AG09309 (cell line): Measurements from ENCODE around the gene TMEM260.
A peak's percentile ranks its signal among the peaks of the same experiment; 100 is the strongest.

Source experiments
- DNase-seq: peaks from one replicate; pipeline ENCODE4 v3.0.0-alpha.2; 2010; ENCODE audit warnings: low read depth
- H3K4me3 ChIP-seq: 2 replicates; pipeline ENCODE4 v1.5.1; 2011; ENCODE audit warnings: mild to moderate bottlenecking, low read depth, low read length, moderate library complexity; ENCODE audit not compliant: control insufficient read depth
- CTCF ChIP-seq: IDR thresholded peaks from 2 replicates; pipeline ENCODE4 v1.5.1; 2011; ENCODE audit warnings: mild to moderate bottlenecking, low read depth, low read length, inconsistent platforms; ENCODE audit not compliant: insufficient read depth, control insufficient read depth; ENCODE audit errors: missing control alignments

Gene TMEM260

DNA sequence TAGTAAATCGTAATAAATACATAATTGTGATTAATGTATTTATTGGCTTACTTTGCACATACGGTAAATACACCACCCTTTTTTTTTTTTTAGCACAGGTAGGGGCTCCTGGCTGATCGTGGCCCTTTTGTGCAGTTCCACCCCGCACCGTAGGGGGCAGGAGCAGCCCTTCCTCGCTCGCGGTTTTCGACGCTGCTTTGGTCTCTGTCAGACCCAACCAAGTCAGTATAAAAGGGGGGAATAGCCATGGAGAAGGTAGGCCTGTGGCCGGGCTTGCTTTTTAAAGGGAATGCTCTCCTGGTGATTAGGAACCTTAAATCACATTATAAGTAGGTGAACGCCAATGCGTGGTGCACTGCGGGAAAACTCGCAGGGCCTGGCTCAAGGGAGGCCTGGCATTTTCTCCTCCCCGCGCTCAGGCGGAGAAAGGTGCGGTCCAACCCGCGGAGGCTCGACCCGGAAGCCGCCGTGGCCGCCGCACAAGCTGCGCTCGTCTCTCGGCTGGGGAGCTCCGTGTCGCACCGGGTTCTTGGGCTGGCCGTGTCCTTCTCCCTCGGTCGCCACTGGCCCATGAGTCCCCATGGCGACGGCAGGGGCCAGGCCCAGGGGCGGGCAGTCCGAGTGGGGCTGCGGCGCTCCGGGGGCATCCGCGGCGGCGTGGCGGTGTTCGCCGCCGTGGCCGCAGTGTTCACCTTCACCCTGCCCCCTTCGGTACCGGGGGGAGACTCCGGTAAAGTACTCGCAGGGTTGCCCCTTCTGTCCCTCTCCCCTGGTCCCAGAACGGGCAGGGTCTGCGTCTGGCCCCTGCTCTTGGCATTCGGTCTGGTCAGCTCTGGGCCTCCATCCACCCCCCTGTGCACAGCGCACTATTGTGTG, at the start of gene TMEM260:
Gene TMEM260, plus strand, starts transcription at position 454 of the 876 bp plus-strand sequence. Its CDS starts 117 bp downstream, at position 571.
- H3K4me3 ChIP-seq: peak within 1 kb of the TSS; percentile 91
- DNase-seq: peak; percentile 54
- TF ChIP-seq CTCF: peak; percentile 93

DNA sequence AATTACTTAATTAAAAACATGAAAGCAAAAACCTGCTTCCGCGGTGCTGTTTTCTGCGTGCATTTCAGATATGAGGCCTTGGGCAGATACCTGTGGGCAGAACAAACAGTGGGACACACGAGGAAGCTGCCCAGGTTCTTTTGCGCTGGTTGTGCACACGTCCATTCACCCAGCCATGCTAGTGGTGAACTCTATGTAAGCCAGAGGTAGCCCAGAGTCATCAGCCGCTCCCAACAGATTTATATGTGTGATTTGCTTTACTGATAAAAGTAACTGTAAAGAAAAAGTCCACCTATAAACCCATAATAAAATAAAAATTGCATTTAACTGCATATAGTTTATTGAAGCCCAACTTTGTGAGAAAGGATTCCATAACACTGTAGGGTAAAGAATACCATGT, 47.1 kb upstream of the TMEM260 start:
- TF ChIP-seq CTCF: no peak

DNA sequence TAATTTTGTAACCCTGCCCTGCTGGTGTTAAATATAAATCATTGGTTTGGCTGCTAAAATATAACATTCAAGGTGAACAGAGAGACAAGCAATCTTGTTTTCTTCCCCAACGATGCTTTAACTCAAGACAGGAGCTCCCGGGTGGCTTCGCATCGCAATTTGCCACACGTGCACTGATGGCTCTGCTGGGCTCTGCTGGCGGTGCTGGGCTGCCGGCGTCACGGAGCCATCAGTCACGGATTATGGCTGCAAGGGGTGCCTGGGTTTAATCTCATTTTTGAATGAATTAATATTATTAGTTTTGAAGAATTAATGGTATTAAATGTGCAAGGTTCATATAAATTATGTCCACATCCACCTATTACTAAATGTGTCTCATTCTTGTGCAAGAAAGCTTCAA, 44.9 kb upstream of the TMEM260 start:
- DNase-seq: no peak
- TF ChIP-seq CTCF: no peak
- H3K4me3 ChIP-seq: no peak overlapping the region

More for the DNA sequence above, 47.1 kb upstream of the TMEM260 start:
- no peak for DNase-seq
- no peak overlapping the region for H3K4me3 ChIP-seq

- no peak overlapping the region for H3K4me3 ChIP-seq
- no peak for DNase-seq
- TF ChIP-seq CTCF: no peak
These were observed 39.7 kb upstream of the TMEM260 start for GRCh38 chr14:56539862-56540261.

- no peak for TF ChIP-seq CTCF
- DNase-seq: no peak
- no peak overlapping the region for H3K4me3 ChIP-seq
These were observed 36.2 kb upstream of the TMEM260 start for GRCh38 chr14:56543436-56543835.

DNA sequence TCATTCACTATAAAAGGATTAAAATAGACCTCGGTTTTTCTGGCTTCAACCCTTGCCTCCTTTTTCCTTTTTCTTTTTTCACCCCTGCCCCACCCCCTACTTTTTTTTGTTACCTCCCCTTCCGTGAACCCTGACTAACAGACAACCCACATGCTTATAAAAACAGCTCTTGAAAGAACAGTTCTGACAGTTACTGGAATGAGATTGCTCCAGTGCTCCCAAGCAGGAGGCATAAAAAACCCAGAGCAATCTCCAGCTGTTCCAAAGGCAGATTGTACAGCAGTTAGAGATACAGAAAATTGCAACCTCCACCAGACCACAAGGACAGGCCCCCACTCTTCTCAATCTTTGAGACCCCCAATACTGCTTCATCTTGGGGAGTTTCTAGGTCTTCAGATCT, 29.9 kb upstream of the TMEM260 start:
- no peak for DNase-seq
- H3K4me3 ChIP-seq: no peak overlapping the region
- no peak for TF ChIP-seq CTCF
